Prostate gland (tissue), 2 donors: ENCODE results near the gene CMSS1.

Source experiments
- CTCF ChIP-seq, 4 experiments: fragments of 200-600 bp in 2 of 4; fragments of 450-650 bp in 2 of 4; sonication (generic) in 2 of 4; IDR thresholded peaks; 1 replicate in 3 of 4; 2 replicates in 1 of 4; pipeline ENCODE4 v1.5.1; 2016 to 2019; ENCODE audit warnings: antibody characterized with exemption in 4 of 4, mild to moderate bottlenecking in 2 of 4, moderate library complexity in 2 of 4
- POLR2AphosphoS5 ChIP-seq: sonication (generic); formaldehyde crosslinking; IDR thresholded peaks from one replicate; pipeline ENCODE4 v1.6.1; 2017; ENCODE audit warnings: antibody characterized with exemption

- TF ChIP-seq CTCF (IDR thresholded peaks at IDR 0.05) (no peak), POLR2AphosphoS5 (no peak)
Measured at GRCh38 chr3:99823723-99824711, 6.4 kb downstream of the CMSS1 start.
